Measurements from ENCODE around the gene DEFB119. TPM values are rescaled to one million over a fixed set of nuclear protein-coding genes. Genes with fewer than 3 reads are reported as not detected.
"Not testable (repeated sequence)": the region's sequence is repeated elsewhere in the genome, so short reads cannot be mapped to it uniquely, and the experiment has no call there.

Gene DEFB119, protein sequence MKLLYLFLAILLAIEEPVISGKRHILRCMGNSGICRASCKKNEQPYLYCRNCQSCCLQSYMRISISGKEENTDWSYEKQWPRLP
- total RNA-seq = not detected

GRCh38 chr20:31390490-31390889 is at the start of gene DEFB119:
Gene DEFB119, minus strand, starts transcription at chr20:31390590. Its CDS starts 107 bp downstream, at chr20:31390483.
- DNase-seq (no peak), ATAC-seq (ENCODE audit: low FRiP score in 2 of 2) (no peak)
- no peaks in the 10 kb centered on the region for H3K4me1 ChIP-seq
- no peaks in the 10 kb centered on the region for H3K36me3 ChIP-seq
- no peaks in the 10 kb centered on the region for H3K27me3 ChIP-seq
- no peak within 1 kb of the TSS for H3K27ac ChIP-seq
- TF ChIP-seq CTCF (IDR thresholded peaks at IDR 0.05) = no peak
- H3K4me3 ChIP-seq = no peak within 1 kb of the TSS
- 45 to 50% methylated on average over 1 of the region's 1 CpG for WGBS, 2 donors
- no peaks in the 10 kb centered on the region for H3K9me3 ChIP-seq

GRCh38 chr20:31430568-31431115 is 40.3 kb upstream of the DEFB119 start:
- Histone ChIP-seq H3K36me3 (no peaks in the 10 kb centered on the region), H3K4me1 (no peaks in the 10 kb centered on the region), H3K27ac (no peak overlapping the region), H3K27me3 (no peaks in the 10 kb centered on the region), H3K9me3 (peaks cover 0 to 6% (median 0%) of the 10 kb centered on the region in 4 donors), H3K4me3 (no peak overlapping the region)
- TF ChIP-seq EP300 (IDR thresholded peaks at IDR 0.05) (no peak), POLR2AphosphoS5 (IDR thresholded peaks at IDR 0.05) (no peak), POLR2A (IDR thresholded peaks at IDR 0.05) (no peak), CTCF (IDR thresholded peaks at IDR 0.05) (no peak)
- DNase-seq (no peak), ATAC-seq (ENCODE audit: low FRiP score in 2 of 2) (no peak)
- 65 to 68% methylated on average over 4 of the region's 4 CpGs for WGBS, 2 donors

- not testable (repeated sequence) for H3K36me3 ChIP-seq; H3K9me3 ChIP-seq; H3K4me3 ChIP-seq; ATAC-seq (ENCODE audit: low FRiP score in 2 of 2); H3K4me1 ChIP-seq; H3K27ac ChIP-seq; H3K27me3 ChIP-seq
- 93 to 98% methylated on average over 9 to 15 of the region's 31 CpGs for WGBS, 2 donors
- DNase-seq = peak in 1 of 2 donors; percentile 54
These were observed 37.2 kb upstream of the DEFB119 start for GRCh38 chr20:31427576-31427975.

- 88 to 93% methylated on average over 8 to 9 of the region's 48 CpGs for WGBS, 2 donors
- not testable (repeated sequence) for H3K9me3 ChIP-seq; H3K36me3 ChIP-seq; H3K27ac ChIP-seq; H3K4me3 ChIP-seq; H3K27me3 ChIP-seq; ATAC-seq (ENCODE audit: low FRiP score in 2 of 2); H3K4me1 ChIP-seq
- peak in 1 of 2 donors; percentile 60 for DNase-seq
These were observed 36.6 kb upstream of the DEFB119 start for GRCh38 chr20:31426891-31427551.

DNA sequence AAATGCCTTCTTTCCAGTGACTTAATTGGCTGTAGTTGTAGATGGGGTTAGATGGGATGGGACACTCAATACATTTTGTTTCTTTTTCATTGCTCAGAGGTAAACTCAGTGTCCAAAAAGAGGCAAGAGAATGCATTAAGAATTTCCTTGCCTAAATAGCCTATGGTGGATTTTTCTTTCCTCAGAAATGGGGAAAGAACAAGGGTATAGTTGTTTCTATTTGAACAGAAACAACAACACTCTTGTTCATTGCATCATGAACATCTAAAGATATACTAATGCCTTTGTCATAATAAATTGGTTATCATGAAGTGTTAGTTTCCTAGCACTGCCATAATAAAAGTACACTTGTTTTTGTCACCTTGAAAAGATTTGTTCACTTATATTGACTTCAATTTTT is 35.4 kb upstream of the DEFB119 start:
- TF ChIP-seq CTCF (IDR thresholded peaks at IDR 0.05) = no peak
- no peak for TF ChIP-seq EP300 (IDR thresholded peaks at IDR 0.05)
- Histone ChIP-seq H3K4me3 (no peak overlapping the region), H3K36me3 (no peaks in the 10 kb centered on the region), H3K27ac (no peak overlapping the region), H3K27me3 (no peaks in the 10 kb centered on the region), H3K9me3 (peaks cover 0 to 6% (median 0%) of the 10 kb centered on the region in 4 donors), H3K4me1 (no peaks in the 10 kb centered on the region)
- ATAC-seq (ENCODE audit: low FRiP score in 2 of 2) = no peak
- DNase-seq = no peak

DNA sequence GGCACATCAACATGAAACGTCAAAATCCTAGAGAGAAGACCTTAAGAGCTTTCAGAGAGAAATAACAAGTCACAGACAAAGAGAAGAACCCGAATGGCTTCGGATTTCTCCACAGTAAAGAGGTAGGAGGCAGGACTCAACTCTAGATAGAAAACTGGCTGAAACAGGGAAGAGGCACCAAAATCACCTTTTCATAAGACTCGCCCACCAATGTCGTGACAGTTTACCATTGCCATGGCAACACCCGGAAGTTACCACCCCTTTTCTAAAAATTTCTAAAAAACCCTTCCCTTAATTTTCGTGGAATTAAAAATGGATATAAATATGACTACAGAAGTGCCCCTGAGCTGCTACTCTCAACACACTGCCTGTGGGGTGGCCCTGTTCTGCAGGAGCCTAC is 27.9 kb upstream of the DEFB119 start:
- Histone ChIP-seq H3K27me3 (no peaks in the 10 kb centered on the region), H3K36me3 (no peaks in the 10 kb centered on the region), H3K4me1 (no peaks in the 10 kb centered on the region), H3K4me3 (no peak overlapping the region), H3K9me3 (no peaks in the 10 kb centered on the region), H3K27ac (no peak overlapping the region)
- WGBS, 2 donors = 86 to 88% methylated on average over 7 of the region's 7 CpGs
- ATAC-seq (ENCODE audit: low FRiP score in 2 of 2) = no peak
- no peak for TF ChIP-seq POLR2AphosphoS5 (IDR thresholded peaks at IDR 0.05)
- no peak for TF ChIP-seq POLR2A (IDR thresholded peaks at IDR 0.05)
- TF ChIP-seq EP300 (IDR thresholded peaks at IDR 0.05) = no peak
- TF ChIP-seq CTCF (IDR thresholded peaks at IDR 0.05) = no peak
- no peak for DNase-seq

Measured in upper lobe of left lung (tissue), 6 donors.